ENCODE results near the gene CXorf65.

GRCh38 chrX:71117358-71117757 lies 10.8 kb upstream of the CXorf65 start:
- TF ChIP-seq, protein P1, sequence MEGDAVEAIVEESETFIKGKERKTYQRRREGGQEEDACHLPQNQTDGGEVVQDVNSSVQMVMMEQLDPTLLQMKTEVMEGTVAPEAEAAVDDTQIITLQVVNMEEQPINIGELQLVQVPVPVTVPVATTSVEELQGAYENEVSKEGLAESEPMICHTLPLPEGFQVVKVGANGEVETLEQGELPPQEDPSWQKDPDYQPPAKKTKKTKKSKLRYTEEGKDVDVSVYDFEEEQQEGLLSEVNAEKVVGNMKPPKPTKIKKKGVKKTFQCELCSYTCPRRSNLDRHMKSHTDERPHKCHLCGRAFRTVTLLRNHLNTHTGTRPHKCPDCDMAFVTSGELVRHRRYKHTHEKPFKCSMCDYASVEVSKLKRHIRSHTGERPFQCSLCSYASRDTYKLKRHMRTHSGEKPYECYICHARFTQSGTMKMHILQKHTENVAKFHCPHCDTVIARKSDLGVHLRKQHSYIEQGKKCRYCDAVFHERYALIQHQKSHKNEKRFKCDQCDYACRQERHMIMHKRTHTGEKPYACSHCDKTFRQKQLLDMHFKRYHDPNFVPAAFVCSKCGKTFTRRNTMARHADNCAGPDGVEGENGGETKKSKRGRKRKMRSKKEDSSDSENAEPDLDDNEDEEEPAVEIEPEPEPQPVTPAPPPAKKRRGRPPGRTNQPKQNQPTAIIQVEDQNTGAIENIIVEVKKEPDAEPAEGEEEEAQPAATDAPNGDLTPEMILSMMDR (IDR thresholded peaks at IDR 0.05), result no peak
- no peak for TF ChIP-seq POLR2A (IDR thresholded peaks at IDR 0.05)

All from adrenal gland (tissue), 5 donors.